Measurements from ENCODE around the gene TBC1D32.

GRCh38 chr6:121383478-121383877, 49.2 kb upstream of the TBC1D32 start:
- TF ChIP-seq CTCF (IDR thresholded peaks at IDR 0.05; ENCODE audit: low read length) (no peak), EZH2 (IDR thresholded peaks at IDR 0.05; ENCODE audit: borderline replicate concordance, low read length) (no peak)

All from OCI-LY1 (cell line).